ENCODE measurements around the gene SPINDOC. TPM values are rescaled to one million over a fixed set of nuclear protein-coding genes. Genes with fewer than 3 reads are reported as not detected.

Gene SPINDOC
- total and polyA plus RNA-seq, 9 of the 15 experiments (the other 6 are each of a cell fraction or from before 2014, with no cell fraction given): 0.70 to 36.3 (median 19.6) TPM

DNA sequence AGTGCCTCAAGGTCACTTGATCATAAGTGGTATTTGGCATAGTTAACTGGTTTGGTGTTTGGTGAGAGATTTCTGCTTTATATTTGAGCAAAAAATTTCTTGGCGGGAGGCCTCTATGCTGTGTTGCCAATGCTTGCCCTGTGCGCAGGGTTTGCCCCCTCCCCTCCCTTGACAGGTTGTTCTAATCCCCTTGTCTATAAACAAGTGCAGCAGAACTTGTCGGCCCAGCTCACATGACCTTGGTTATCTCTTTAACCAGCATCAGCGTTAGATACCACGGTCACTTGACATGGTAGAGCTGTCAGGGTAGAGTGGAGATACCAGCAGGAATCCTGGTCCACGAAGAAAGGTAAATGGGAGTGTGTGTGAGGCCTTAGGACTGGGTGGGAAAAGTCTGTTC lies 61.3 kb downstream of the SPINDOC start (continued):
- peak in 1 of 2 experiments; percentile 47; a peak in 1 of 4 replicates for TF ChIP-seq MAZ (CRISPR knock-in tag; conservative IDR thresholded peaks at IDR 0.05 in 1 of 2, IDR thresholded peaks at IDR 0.05 in 1 of 2)
- TF ChIP-seq CBFA2T3 (IDR thresholded peaks at IDR 0.05): peak; percentile 56
- TF ChIP-seq, protein P1, sequence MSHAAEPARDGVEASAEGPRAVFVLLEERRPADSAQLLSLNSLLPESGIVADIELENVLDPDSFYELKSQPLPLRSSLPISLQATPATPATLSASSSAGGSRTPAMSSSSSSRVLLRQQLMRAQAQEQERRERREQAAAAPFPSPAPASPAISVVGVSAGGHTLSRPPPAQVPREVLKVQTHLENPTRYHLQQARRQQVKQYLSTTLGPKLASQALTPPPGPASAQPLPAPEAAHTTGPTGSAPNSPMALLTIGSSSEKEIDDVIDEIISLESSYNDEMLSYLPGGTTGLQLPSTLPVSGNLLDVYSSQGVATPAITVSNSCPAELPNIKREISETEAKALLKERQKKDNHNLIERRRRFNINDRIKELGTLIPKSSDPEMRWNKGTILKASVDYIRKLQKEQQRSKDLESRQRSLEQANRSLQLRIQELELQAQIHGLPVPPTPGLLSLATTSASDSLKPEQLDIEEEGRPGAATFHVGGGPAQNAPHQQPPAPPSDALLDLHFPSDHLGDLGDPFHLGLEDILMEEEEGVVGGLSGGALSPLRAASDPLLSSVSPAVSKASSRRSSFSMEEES (CRISPR knock-in tag; IDR thresholded peaks at IDR 0.05): peak; percentile 53
- TF ChIP-seq, protein P2, sequence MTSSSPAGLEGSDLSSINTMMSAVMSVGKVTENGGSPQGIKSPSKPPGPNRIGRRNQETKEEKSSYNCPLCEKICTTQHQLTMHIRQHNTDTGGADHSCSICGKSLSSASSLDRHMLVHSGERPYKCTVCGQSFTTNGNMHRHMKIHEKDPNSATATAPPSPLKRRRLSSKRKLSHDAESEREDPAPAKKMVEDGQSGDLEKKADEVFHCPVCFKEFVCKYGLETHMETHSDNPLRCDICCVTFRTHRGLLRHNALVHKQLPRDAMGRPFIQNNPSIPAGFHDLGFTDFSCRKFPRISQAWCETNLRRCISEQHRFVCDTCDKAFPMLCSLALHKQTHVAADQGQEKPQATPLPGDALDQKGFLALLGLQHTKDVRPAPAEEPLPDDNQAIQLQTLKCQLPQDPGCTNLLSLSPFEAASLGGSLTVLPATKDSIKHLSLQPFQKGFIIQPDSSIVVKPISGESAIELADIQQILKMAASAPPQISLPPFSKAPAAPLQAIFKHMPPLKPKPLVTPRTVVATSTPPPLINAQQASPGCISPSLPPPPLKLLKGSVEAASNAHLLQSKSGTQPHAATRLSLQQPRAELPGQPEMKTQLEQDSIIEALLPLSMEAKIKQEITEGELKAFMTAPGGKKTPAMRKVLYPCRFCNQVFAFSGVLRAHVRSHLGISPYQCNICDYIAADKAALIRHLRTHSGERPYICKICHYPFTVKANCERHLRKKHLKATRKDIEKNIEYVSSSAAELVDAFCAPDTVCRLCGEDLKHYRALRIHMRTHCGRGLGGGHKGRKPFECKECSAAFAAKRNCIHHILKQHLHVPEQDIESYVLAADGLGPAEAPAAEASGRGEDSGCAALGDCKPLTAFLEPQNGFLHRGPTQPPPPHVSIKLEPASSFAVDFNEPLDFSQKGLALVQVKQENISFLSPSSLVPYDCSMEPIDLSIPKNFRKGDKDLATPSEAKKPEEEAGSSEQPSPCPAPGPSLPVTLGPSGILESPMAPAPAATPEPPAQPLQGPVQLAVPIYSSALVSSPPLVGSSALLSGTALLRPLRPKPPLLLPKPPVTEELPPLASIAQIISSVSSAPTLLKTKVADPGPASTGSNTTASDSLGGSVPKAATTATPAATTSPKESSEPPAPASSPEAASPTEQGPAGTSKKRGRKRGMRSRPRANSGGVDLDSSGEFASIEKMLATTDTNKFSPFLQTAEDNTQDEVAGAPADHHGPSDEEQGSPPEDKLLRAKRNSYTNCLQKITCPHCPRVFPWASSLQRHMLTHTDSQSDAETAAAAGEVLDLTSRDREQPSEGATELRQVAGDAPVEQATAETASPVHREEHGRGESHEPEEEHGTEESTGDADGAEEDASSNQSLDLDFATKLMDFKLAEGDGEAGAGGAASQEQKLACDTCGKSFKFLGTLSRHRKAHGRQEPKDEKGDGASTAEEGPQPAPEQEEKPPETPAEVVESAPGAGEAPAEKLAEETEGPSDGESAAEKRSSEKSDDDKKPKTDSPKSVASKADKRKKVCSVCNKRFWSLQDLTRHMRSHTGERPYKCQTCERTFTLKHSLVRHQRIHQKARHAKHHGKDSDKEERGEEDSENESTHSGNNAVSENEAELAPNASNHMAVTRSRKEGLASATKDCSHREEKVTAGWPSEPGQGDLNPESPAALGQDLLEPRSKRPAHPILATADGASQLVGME (CRISPR knock-in tag; IDR thresholded peaks at IDR 0.05): 0 out of 2 replicates have a peak, but pooled peaks have one; percentile 49
- TF ChIP-seq SMAD4 (CRISPR knock-in tag; conservative IDR thresholded peaks at IDR 0.05): 0 out of 2 replicates have a peak, but pooled peaks have one; percentile 17
- TF ChIP-seq FOXK2 (conservative IDR thresholded peaks at IDR 0.05 in 1 of 2, IDR thresholded peaks at IDR 0.05 in 1 of 2; ENCODE audit: low read depth in 2 of 2): peak in 1 of 2 experiments; percentile 32; a peak in 2 of 4 replicates
- TF ChIP-seq USF1 (CRISPR knock-in tag; IDR thresholded peaks at IDR 0.05): peak; percentile 51
- TF ChIP-seq, protein P3, sequence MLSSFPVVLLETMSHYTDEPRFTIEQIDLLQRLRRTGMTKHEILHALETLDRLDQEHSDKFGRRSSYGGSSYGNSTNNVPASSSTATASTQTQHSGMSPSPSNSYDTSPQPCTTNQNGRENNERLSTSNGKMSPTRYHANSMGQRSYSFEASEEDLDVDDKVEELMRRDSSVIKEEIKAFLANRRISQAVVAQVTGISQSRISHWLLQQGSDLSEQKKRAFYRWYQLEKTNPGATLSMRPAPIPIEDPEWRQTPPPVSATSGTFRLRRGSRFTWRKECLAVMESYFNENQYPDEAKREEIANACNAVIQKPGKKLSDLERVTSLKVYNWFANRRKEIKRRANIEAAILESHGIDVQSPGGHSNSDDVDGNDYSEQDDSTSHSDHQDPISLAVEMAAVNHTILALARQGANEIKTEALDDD (IDR thresholded peaks at IDR 0.05): peak; percentile 97
- TF ChIP-seq CXXC5 (CRISPR knock-in tag; IDR thresholded peaks at IDR 0.05): peak; percentile 81
- TF ChIP-seq SNAPC5 (CRISPR knock-in tag; IDR thresholded peaks at IDR 0.05): no peak
- TF ChIP-seq, protein P4, sequence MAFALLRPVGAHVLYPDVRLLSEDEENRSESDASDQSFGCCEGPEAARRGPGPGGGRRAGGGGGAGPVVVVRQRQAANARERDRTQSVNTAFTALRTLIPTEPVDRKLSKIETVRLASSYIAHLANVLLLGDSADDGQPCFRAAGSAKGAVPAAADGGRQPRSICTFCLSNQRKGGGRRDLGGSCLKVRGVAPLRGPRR (CRISPR knock-in tag; IDR thresholded peaks at IDR 0.05): peak; percentile 79; the same call in 1 of the 2 replicates
- TF ChIP-seq NCOA1 (IDR thresholded peaks at IDR 0.05; ENCODE audit: low read depth): no peak
- TF ChIP-seq ZNF23 (CRISPR knock-in tag; IDR thresholded peaks at IDR 0.05): 0 out of 2 replicates have a peak, but pooled peaks have one; percentile 6
- no peak for TF ChIP-seq NFIX (CRISPR knock-in tag; IDR thresholded peaks at IDR 0.05; ENCODE audit: low read depth)
- TF ChIP-seq EP300 (IDR thresholded peaks at IDR 0.05; ENCODE audit: low read length): peak; percentile 24; the same call in 1 of the 2 replicates
- TF ChIP-seq TCF3 (CRISPR knock-in tag; IDR thresholded peaks at IDR 0.05): peak; percentile 47
- TF ChIP-seq, protein P5, sequence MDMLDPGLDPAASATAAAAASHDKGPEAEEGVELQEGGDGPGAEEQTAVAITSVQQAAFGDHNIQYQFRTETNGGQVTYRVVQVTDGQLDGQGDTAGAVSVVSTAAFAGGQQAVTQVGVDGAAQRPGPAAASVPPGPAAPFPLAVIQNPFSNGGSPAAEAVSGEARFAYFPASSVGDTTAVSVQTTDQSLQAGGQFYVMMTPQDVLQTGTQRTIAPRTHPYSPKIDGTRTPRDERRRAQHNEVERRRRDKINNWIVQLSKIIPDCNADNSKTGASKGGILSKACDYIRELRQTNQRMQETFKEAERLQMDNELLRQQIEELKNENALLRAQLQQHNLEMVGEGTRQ (CRISPR knock-in tag; IDR thresholded peaks at IDR 0.05): peak; percentile 53

All from K562 (cell line).